Measurements from ENCODE around the gene BOLL.

GRCh38 chr2:197740200-197740599 lies 44.9 kb downstream of the BOLL start:
- TF ChIP-seq CTCF (conservative IDR thresholded peaks at IDR 0.05; ENCODE audit: low read depth, low read length) (no peak), EZH2 (IDR thresholded peaks at IDR 0.05; ENCODE audit: borderline replicate concordance, low read depth, low read length, poor library complexity, severe bottlenecking) (no peak)

Measured in A673 (cell line).